ENCODE measurements around the gene ZFAND3.

Gene ZFAND3

DNA sequence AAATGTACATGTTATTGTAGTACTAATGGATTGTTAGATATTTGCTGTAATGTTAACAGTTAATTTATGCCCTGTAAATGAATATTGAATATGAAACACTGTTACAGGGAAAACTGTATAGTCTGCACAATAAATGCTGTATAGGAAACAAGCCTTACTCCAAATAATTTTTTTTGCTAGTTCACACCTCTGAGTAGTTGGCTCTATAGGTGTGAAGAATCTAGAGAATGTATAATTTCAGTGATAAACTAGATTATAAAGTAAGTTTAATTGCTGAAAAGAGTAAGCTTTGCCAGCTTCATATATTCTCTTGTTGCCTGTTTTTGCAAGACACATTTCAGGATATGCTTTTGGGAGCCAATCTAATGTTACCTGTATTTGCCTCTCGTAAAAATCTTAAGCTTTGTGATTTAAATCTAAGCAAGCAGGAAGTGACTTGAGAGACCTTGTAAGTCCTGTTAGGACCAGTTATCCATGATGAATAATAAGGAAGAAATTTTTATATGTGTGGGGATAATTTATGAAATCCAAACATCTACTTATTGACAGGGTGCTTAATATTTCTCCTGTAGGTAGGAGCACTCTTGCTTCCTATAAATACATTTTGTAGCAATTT lies 232.4 kb downstream of the ZFAND3 start:
- H3K4me2 ChIP-seq (ENCODE audit: low read length, poor library complexity, severe bottlenecking) = no peak overlapping the region
- DNase-seq = no peak
- H3K18ac ChIP-seq (ENCODE audit: low read depth in 1 of 2, low read length in 2 of 2) = no peak overlapping the region
- no peaks in the 10 kb centered on the region for H3K36me3 ChIP-seq (ENCODE audit: control insufficient read depth in 1 of 2, insufficient read depth in 2 of 2, low read depth in 1 of 2, low read length in 2 of 2)
- peaks cover 1% of the 10 kb centered on the region for H3K4me1 ChIP-seq (ENCODE audit: control insufficient read depth, insufficient read depth, low read depth, low read length)
- H3K9ac ChIP-seq (ENCODE audit: low read length) = no peak overlapping the region
- no peak overlapping the region for H2BK12ac ChIP-seq (ENCODE audit: low read length in 2 of 2)
- H3K23ac ChIP-seq (ENCODE audit: low read length in 2 of 2) = no peak overlapping the region
- no peak overlapping the region for H3K4ac ChIP-seq (ENCODE audit: low read depth in 1 of 2, low read length in 2 of 2)
- H3K27me3 ChIP-seq (ENCODE audit: control insufficient read depth in 1 of 2, insufficient read depth in 1 of 2, low read length in 2 of 2) = no peaks in the 10 kb centered on the region
- no peak overlapping the region for H2AK5ac ChIP-seq (ENCODE audit: low read length, severe bottlenecking)
- H4K91ac ChIP-seq (ENCODE audit: low read length) = no peak overlapping the region
- H2BK120ac ChIP-seq (ENCODE audit: low read depth, low read length) = no peak overlapping the region
- WGBS = 100% methylated on average over 1 of the region's 1 CpG
- no peak overlapping the region for H2BK15ac ChIP-seq (ENCODE audit: low read depth, poor library complexity, severe bottlenecking)
- H3K14ac ChIP-seq (ENCODE audit: low read length in 2 of 2) = no peak overlapping the region
- H2BK5ac ChIP-seq (ENCODE audit: low read depth, low read length, poor library complexity, severe bottlenecking) = no peak overlapping the region
- H4K8ac ChIP-seq (ENCODE audit: low read length) = no peak overlapping the region
- H3K27ac ChIP-seq (ENCODE audit: low read length, poor library complexity, severe bottlenecking) = no peak overlapping the region
- H2AFZ ChIP-seq (ENCODE audit: low read depth, low read length) = no peak overlapping the region
- no peaks in the 10 kb centered on the region for H3K9me3 ChIP-seq (ENCODE audit: control insufficient read depth, low read length)
- H3K79me1 ChIP-seq (replicated peaks; ENCODE audit: low read length, poor library complexity, severe bottlenecking) = peaks cover 30% of the 10 kb centered on the region
- H3K4me3 ChIP-seq (ENCODE audit: insufficient read depth in 1 of 2, low read depth in 1 of 2, low read length in 2 of 2) = no peak overlapping the region

DNA sequence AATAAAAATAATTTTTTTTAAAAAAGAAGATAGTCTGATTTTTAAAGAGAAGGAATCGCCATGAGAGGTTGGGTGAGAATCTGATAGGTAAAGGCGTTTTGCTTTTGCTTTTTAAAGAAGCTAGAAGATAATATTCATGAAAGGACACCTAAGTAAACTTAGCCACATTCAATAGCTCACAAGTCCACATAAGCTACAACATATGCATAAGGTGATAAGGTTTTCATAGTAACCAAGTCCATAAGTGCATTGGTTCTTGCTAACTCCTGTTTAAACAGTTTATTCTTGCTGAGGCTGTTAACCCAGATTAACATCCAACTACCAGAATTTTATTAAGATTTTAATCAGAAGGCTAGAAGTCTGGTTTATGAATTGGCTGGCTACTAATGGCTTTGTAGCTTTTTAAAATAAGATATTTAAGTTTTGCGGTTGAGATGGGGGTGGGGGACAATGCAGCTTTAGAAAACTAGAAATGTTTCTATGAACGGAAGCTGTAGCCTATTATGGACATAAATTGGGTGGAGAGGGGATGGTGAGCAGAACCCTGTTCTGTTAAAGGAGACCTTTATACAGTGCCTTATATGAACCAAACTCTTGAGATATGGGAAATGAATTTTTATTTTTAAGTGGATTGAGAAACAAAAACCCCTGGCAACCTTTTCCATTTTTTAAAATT lies 235.1 kb downstream of the ZFAND3 start:
- H3K9ac ChIP-seq (ENCODE audit: low read length) = no peak overlapping the region
- no peak overlapping the region for H3K27ac ChIP-seq (ENCODE audit: low read length, poor library complexity, severe bottlenecking)
- WGBS = 100% methylated on average over 2 of the region's 4 CpGs
- H3K9me3 ChIP-seq (ENCODE audit: control insufficient read depth, low read length) = no peaks in the 10 kb centered on the region
- no peak overlapping the region for H2BK15ac ChIP-seq (ENCODE audit: low read depth, poor library complexity, severe bottlenecking)
- H2AFZ ChIP-seq (ENCODE audit: low read depth, low read length) = no peak overlapping the region
- no peak overlapping the region for H2BK120ac ChIP-seq (ENCODE audit: low read depth, low read length)
- H4K8ac ChIP-seq (ENCODE audit: low read length) = no peak overlapping the region
- H3K18ac ChIP-seq (ENCODE audit: low read depth in 1 of 2, low read length in 2 of 2) = no peak overlapping the region
- H2BK12ac ChIP-seq (ENCODE audit: low read length in 2 of 2) = no peak overlapping the region
- peaks cover 26% of the 10 kb centered on the region for H3K79me1 ChIP-seq (replicated peaks; ENCODE audit: low read length, poor library complexity, severe bottlenecking)
- no peak overlapping the region for H3K14ac ChIP-seq (ENCODE audit: low read length in 2 of 2)
- no peak for DNase-seq
- no peak overlapping the region for H2BK5ac ChIP-seq (ENCODE audit: low read depth, low read length, poor library complexity, severe bottlenecking)
- H3K27me3 ChIP-seq (ENCODE audit: control insufficient read depth in 1 of 2, insufficient read depth in 1 of 2, low read length in 2 of 2) = no peaks in the 10 kb centered on the region
- no peak overlapping the region for H3K4me2 ChIP-seq (ENCODE audit: low read length, poor library complexity, severe bottlenecking)
- H3K4ac ChIP-seq (ENCODE audit: low read depth in 1 of 2, low read length in 2 of 2) = no peak overlapping the region
- no peak overlapping the region for H3K4me3 ChIP-seq (ENCODE audit: insufficient read depth in 1 of 2, low read depth in 1 of 2, low read length in 2 of 2)
- no peak overlapping the region for H4K91ac ChIP-seq (ENCODE audit: low read length)
- H2AK5ac ChIP-seq (ENCODE audit: low read length, severe bottlenecking) = no peak overlapping the region
- no peak overlapping the region for H3K23ac ChIP-seq (ENCODE audit: low read length in 2 of 2)
- peaks cover 1% of the 10 kb centered on the region for H3K4me1 ChIP-seq (ENCODE audit: control insufficient read depth, insufficient read depth, low read depth, low read length)
- no peaks in the 10 kb centered on the region for H3K36me3 ChIP-seq (ENCODE audit: control insufficient read depth in 1 of 2, insufficient read depth in 2 of 2, low read depth in 1 of 2, low read length in 2 of 2)

DNA sequence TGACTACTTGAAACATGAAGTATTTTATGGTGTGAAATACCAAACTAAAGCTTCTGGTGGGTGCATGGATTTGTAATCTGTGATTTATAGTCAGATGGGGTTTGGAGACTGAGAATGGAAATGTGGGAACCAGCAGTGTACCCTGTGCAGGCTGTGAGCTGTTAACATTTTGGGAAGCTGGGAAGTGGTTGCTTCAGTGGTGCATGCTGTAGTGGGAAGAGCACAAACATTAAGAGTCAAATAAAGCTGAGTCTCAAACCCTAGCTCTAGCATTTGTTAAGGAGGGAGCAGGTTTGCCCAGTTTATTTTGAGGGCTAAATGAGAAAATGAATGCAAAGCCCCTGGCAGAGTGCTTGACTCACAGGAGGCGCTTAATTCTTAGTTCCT lies 235.7 kb downstream of the ZFAND3 start:
- DNase-seq = no peak
- Histone ChIP-seq H3K23ac (ENCODE audit: low read length in 2 of 2) (no peak overlapping the region), H3K27ac (ENCODE audit: low read length, poor library complexity, severe bottlenecking) (no peak overlapping the region), H3K14ac (ENCODE audit: low read length in 2 of 2) (no peak overlapping the region), H4K8ac (ENCODE audit: low read length) (no peak overlapping the region), H2BK12ac (ENCODE audit: low read length in 2 of 2) (no peak overlapping the region), H3K4me3 (ENCODE audit: insufficient read depth in 1 of 2, low read depth in 1 of 2, low read length in 2 of 2) (no peak overlapping the region), H3K9me3 (ENCODE audit: control insufficient read depth, low read length) (no peaks in the 10 kb centered on the region), H2BK5ac (ENCODE audit: low read depth, low read length, poor library complexity, severe bottlenecking) (no peak overlapping the region), H3K4ac (ENCODE audit: low read depth in 1 of 2, low read length in 2 of 2) (no peak overlapping the region), H2BK120ac (ENCODE audit: low read depth, low read length) (no peak overlapping the region), H4K91ac (ENCODE audit: low read length) (no peak overlapping the region), H3K9ac (ENCODE audit: low read length) (no peak overlapping the region), H3K4me1 (ENCODE audit: control insufficient read depth, insufficient read depth, low read depth, low read length) (peaks cover 1% of the 10 kb centered on the region), H3K79me1 (replicated peaks; ENCODE audit: low read length, poor library complexity, severe bottlenecking) (peaks cover 25% of the 10 kb centered on the region), H3K18ac (ENCODE audit: low read depth in 1 of 2, low read length in 2 of 2) (no peak overlapping the region), H2BK15ac (ENCODE audit: low read depth, poor library complexity, severe bottlenecking) (no peak overlapping the region), H3K36me3 (ENCODE audit: control insufficient read depth in 1 of 2, insufficient read depth in 2 of 2, low read depth in 1 of 2, low read length in 2 of 2) (no peaks in the 10 kb centered on the region), H3K4me2 (ENCODE audit: low read length, poor library complexity, severe bottlenecking) (no peak overlapping the region), H2AK5ac (ENCODE audit: low read length, severe bottlenecking) (no peak overlapping the region), H3K27me3 (ENCODE audit: control insufficient read depth in 1 of 2, insufficient read depth in 1 of 2, low read length in 2 of 2) (no peaks in the 10 kb centered on the region), H2AFZ (ENCODE audit: low read depth, low read length) (no peak overlapping the region)
- no CpG with 5 or more reads among the region's 1 CpG for WGBS

DNA sequence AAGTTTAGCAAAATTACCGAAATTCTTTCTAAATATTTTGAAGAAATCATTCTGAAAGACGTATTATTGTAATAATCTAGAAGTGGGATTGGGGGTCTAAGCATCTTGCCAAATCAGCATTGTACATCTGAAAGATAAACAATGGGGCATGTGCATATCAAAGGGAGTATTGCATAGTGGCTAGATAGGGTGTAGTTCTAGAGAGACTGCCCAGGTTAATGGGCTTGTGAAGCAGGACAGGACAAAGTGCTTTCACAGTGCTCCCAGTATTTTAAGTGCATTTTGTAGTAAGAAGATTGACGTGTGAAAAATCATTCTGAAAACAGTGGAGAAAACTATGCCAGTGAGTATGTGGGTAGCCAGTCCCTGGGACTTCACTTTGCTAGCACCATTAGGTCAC lies 236.8 kb downstream of the ZFAND3 start:
- 96% methylated on average over 3 of the region's 3 CpGs for WGBS
- DNase-seq = no peak

More for the DNA sequence above, 236.8 kb downstream of the ZFAND3 start:
- Histone ChIP-seq H3K4me2 (ENCODE audit: low read length, poor library complexity, severe bottlenecking) (no peak overlapping the region), H3K23ac (ENCODE audit: low read length in 2 of 2) (no peak overlapping the region), H3K4ac (ENCODE audit: low read depth in 1 of 2, low read length in 2 of 2) (no peak overlapping the region), H3K79me1 (replicated peaks; ENCODE audit: low read length, poor library complexity, severe bottlenecking) (peaks cover 23% of the 10 kb centered on the region), H3K4me1 (ENCODE audit: control insufficient read depth, insufficient read depth, low read depth, low read length) (peaks cover 1% of the 10 kb centered on the region), H2AK5ac (ENCODE audit: low read length, severe bottlenecking) (no peak overlapping the region), H2BK12ac (ENCODE audit: low read length in 2 of 2) (no peak overlapping the region), H4K91ac (ENCODE audit: low read length) (no peak overlapping the region), H3K9ac (ENCODE audit: low read length) (no peak overlapping the region), H4K8ac (ENCODE audit: low read length) (no peak overlapping the region), H2BK15ac (ENCODE audit: low read depth, poor library complexity, severe bottlenecking) (no peak overlapping the region), H3K27ac (ENCODE audit: low read length, poor library complexity, severe bottlenecking) (no peak overlapping the region), H3K18ac (ENCODE audit: low read depth in 1 of 2, low read length in 2 of 2) (no peak overlapping the region), H3K36me3 (ENCODE audit: control insufficient read depth in 1 of 2, insufficient read depth in 2 of 2, low read depth in 1 of 2, low read length in 2 of 2) (peaks cover 0 to 3% of the 10 kb centered on the region in 2 experiments), H3K14ac (ENCODE audit: low read length in 2 of 2) (no peak overlapping the region), H2AFZ (ENCODE audit: low read depth, low read length) (no peak overlapping the region), H3K9me3 (ENCODE audit: control insufficient read depth, low read length) (no peaks in the 10 kb centered on the region), H3K27me3 (ENCODE audit: control insufficient read depth in 1 of 2, insufficient read depth in 1 of 2, low read length in 2 of 2) (no peaks in the 10 kb centered on the region), H3K4me3 (ENCODE audit: insufficient read depth in 1 of 2, low read depth in 1 of 2, low read length in 2 of 2) (no peak overlapping the region), H2BK5ac (ENCODE audit: low read depth, low read length, poor library complexity, severe bottlenecking) (no peak overlapping the region), H2BK120ac (ENCODE audit: low read depth, low read length) (no peak overlapping the region)
